HepG2 (cell line): ENCODE measurements around the gene EXOC3L4. TPM values are rescaled to one million over a fixed set of nuclear protein-coding genes. Genes with fewer than 3 reads are reported as not detected.
A peak's percentile ranks its signal among the peaks of the same experiment; 100 is the strongest.

ENCODE experiments used
- ARID4A ChIP-seq: sonication (generic); formaldehyde crosslinking; IDR thresholded peaks from 2 replicates; pipeline ENCODE4 v1.5.0; 2020; ENCODE audit warnings: mild to moderate bottlenecking, missing genetic modification reagents, borderline replicate concordance
- DRAP1 ChIP-seq: IDR thresholded peaks from 2 replicates; pipeline ENCODE4 v1.6.1; 2016; ENCODE audit warnings: missing genetic modification reagents, missing compliant biosample characterization
- GATAD1 ChIP-seq: IDR thresholded peaks from 2 replicates; pipeline ENCODE4 v1.6.1; 2016; ENCODE audit warnings: missing genetic modification reagents, missing compliant biosample characterization
- HDAC1 ChIP-seq: sonication (generic); formaldehyde crosslinking; IDR thresholded peaks from 2 replicates; pipeline ENCODE4 v1.5.1; 2020; ENCODE audit warnings: mild to moderate bottlenecking, missing genetic modification reagents
- HMGA1 ChIP-seq: sonication (generic); formaldehyde crosslinking; conservative IDR thresholded peaks from 2 replicates; pipeline ENCODE4 v1.4.0; 2020; ENCODE audit warnings: missing genetic modification reagents
- KDM3A ChIP-seq: IDR thresholded peaks from 2 replicates; pipeline ENCODE4 v1.6.1; 2018; ENCODE audit warnings: low read depth, missing compliant biosample characterization
- MIER2 ChIP-seq: IDR thresholded peaks from 2 replicates; pipeline ENCODE4 v1.6.1; 2016; ENCODE audit warnings: missing biosample characterization, missing genetic modification reagents
- PHF20 ChIP-seq: sonication (generic); formaldehyde crosslinking; IDR thresholded peaks from 2 replicates; pipeline ENCODE4 v1.5.0; 2020; ENCODE audit warnings: mild to moderate bottlenecking, missing genetic modification reagents
- SMARCC2 ChIP-seq: fragments of 450-650 bp; IDR thresholded peaks from 2 replicates; pipeline ENCODE4 v1.6.1; 2017; ENCODE audit warnings: antibody characterized with exemption, mild to moderate bottlenecking
- THRA ChIP-seq: sonication (generic); formaldehyde crosslinking; IDR thresholded peaks from 2 replicates; pipeline ENCODE4 v1.4.0; 2020; ENCODE audit warnings: missing genetic modification reagents, borderline replicate concordance
- UBTF ChIP-seq: sonication (generic); formaldehyde crosslinking; IDR thresholded peaks from 2 replicates; pipeline ENCODE4 v1.4.0; 2020; ENCODE audit warnings: mild to moderate bottlenecking, missing genetic modification reagents
- ZMAT3 ChIP-seq: sonication (generic); formaldehyde crosslinking; conservative IDR thresholded peaks from 2 replicates; pipeline ENCODE4 v1.7.0; 2021; ENCODE audit warnings: missing genetic modification reagents
- ZNF280D ChIP-seq: sonication (generic); formaldehyde crosslinking; IDR thresholded peaks from 2 replicates; pipeline ENCODE4 v1.5.1; 2020; ENCODE audit warnings: mild to moderate bottlenecking, missing genetic modification reagents
- ZNF383 ChIP-seq: sonication (generic); formaldehyde crosslinking; IDR thresholded peaks from 2 replicates; pipeline ENCODE4 v1.4.0; 2020; ENCODE audit warnings: missing genetic modification reagents, mild to moderate bottlenecking, borderline replicate concordance
- polyA plus RNA-seq, 8 experiments: library from polyadenylated mRNA; depleted of rRNA in 3 of 8; stranded (reverse) in 7 of 8; unstranded in 1 of 8; fragments of >200 nt; fragmentation: Illumina TruSeq in 4 of 8; extraction: Trizol in 4 of 8; gene quantifications; 2 replicates each; pipeline versions ENCODE4 v1.2.1 to v1.2.3, GENCODE V29; 2011 to 2016; ENCODE audit warnings: low read depth in 4 of 8, missing spikeins in 1 of 8, mixed read lengths in 1 of 8; ENCODE audit not compliant: insufficient read depth in 1 of 8
- total RNA-seq, 5 experiments: library from RNA; depleted of rRNA; stranded (reverse); fragments of >200 nt; fragmentation: Illumina TruSeq; extraction: Trizol; gene quantifications; 2 replicates each; pipeline ENCODE4 v1.2.3, GENCODE V29; 2016; ENCODE audit warnings: low read depth in 1 of 5

EXOC3L4 gene
- total and polyA plus RNA-seq, 2 of the 13 experiments (the other 11 are each of a cell fraction or from before 2014, with no cell fraction given) = 11.8 to 27.0 TPM

- TF ChIP-seq MIER2 (CRISPR knock-in tag) (no peak), UBTF (peak; percentile 41; the same call in 1 of the 2 replicates), ZMAT3 (CRISPR knock-in tag) (no peak), ARID4A (0 out of 2 replicates have a peak, but pooled peaks have one; percentile 11), KDM3A (CRISPR knock-in tag) (no peak), DRAP1 (CRISPR knock-in tag) (no peak), THRA (CRISPR knock-in tag) (no peak), ZNF383 (CRISPR knock-in tag) (no peak), SMARCC2 (no peak), HDAC1 (peak; percentile 1; the same call in 1 of the 2 replicates), ZNF280D (CRISPR knock-in tag) (no peak), PHF20 (CRISPR knock-in tag) (no peak), GATAD1 (CRISPR knock-in tag) (no peak), HMGA1 (no peak)
Observed at GRCh38 chr14:103058164-103059055, 36.1 kb upstream of the EXOC3L4 start (continued).
